DMS153 treated with DMSO at 0.1 percent for 48 hours (cell line): ENCODE results near the gene SUN3.

Experiments
- DNase-seq: peaks from one replicate; lab custom pipeline; 2025; ENCODE audit not compliant: unreplicated experiment; lab: John Stamatoyannopoulos, UW

Gene SUN3

GRCh38 chr7:47979832-47980181 lies 49.1 kb downstream of the SUN3 start:
- no peak for DNase-seq

GRCh38 chr7:47979145-47979831 lies 49.6 kb downstream of the SUN3 start, which contains the start of gene HUS1:
Gene HUS1 (minus strand): TSS chr7:47979615. CDS start chr7:47979519, 96 bp downstream.
- peak; percentile 88 for DNase-seq

- no peak for DNase-seq
These were observed 50.1 kb downstream of the SUN3 start for GRCh38 chr7:47978790-47979144.

- no peak for DNase-seq
These were observed 55.2 kb downstream of the SUN3 start for GRCh38 chr7:47973739-47974138.

- DNase-seq, result no peak
These were observed 58.1 kb downstream of the SUN3 start for GRCh38 chr7:47970761-47971160.

GRCh38 chr7:47968847-47969774 lies 59.8 kb downstream of the SUN3 start:
- DNase-seq, result peak; percentile 56

GRCh38 chr7:47967708-47968107 lies 61.2 kb downstream of the SUN3 start:
- DNase-seq, result no peak

GRCh38 chr7:47967123-47967522 lies 61.8 kb downstream of the SUN3 start:
- DNase-seq, result no peak

GRCh38 chr7:47965456-47965855 lies 63.5 kb downstream of the SUN3 start:
- DNase-seq, result no peak

GRCh38 chr7:47962262-47962661 lies 66.6 kb downstream of the SUN3 start:
- no peak for DNase-seq

GRCh38 chr7:47957156-47957555 lies 71.8 kb downstream of the SUN3 start:
- DNase-seq, result no peak

GRCh38 chr7:47956220-47956619 lies 72.7 kb downstream of the SUN3 start:
- no peak for DNase-seq

GRCh38 chr7:47954231-47954911 lies 74.5 kb downstream of the SUN3 start:
- DNase-seq, result no peak

GRCh38 chr7:47953822-47954221 lies 75.1 kb downstream of the SUN3 start:
- DNase-seq, result no peak

GRCh38 chr7:47952224-47952623 lies 76.7 kb downstream of the SUN3 start:
- DNase-seq, result no peak

GRCh38 chr7:47951374-47951773 lies 77.5 kb downstream of the SUN3 start:
- DNase-seq, result no peak

GRCh38 chr7:47950714-47951113 lies 78.2 kb downstream of the SUN3 start:
- DNase-seq, result no peak

GRCh38 chr7:47949703-47950102 lies 79.2 kb downstream of the SUN3 start:
- no peak for DNase-seq

GRCh38 chr7:47948141-47948790 lies 80.6 kb downstream of the SUN3 start, which contains the start of gene PKD1L1:
Gene PKD1L1 (minus strand): TSS chr7:47948466. CDS start chr7:47948440, 26 bp downstream.
- no peak for DNase-seq

- no peak for DNase-seq
These were observed 81.6 kb downstream of the SUN3 start for GRCh38 chr7:47947355-47947749.
